GM12864 (cell line): ENCODE results near the gene TRAPPC4.

Experiments
- DNase-seq: peaks from one replicate; pipeline ENCODE4 v3.0.0-alpha.2; 2011; ENCODE audit warnings: low read depth
- H3K4me3 ChIP-seq: 2 replicates; pipeline ENCODE4 v1.5.1; 2011; ENCODE audit warnings: mild to moderate bottlenecking, low read depth, low read length, control low read depth
- CTCF ChIP-seq: IDR thresholded peaks from 2 replicates; pipeline ENCODE4 v1.5.1; 2011; ENCODE audit warnings: low read depth, mild to moderate bottlenecking, moderate library complexity, low read length, control low read depth, inconsistent platforms; ENCODE audit errors: missing control alignments

TRAPPC4 gene

GRCh38 chr11:118998388-118998717, 20.2 kb upstream of the TRAPPC4 start:
- TF ChIP-seq CTCF: no peak
- no peak for DNase-seq
- H3K4me3 ChIP-seq: peak overlapping the region; percentile 64

GRCh38 chr11:118998822-118999221, 19.7 kb upstream of the TRAPPC4 start:
- no peak for DNase-seq
- TF ChIP-seq CTCF: no peak
- H3K4me3 ChIP-seq: peak overlapping the region; percentile 64

GRCh38 chr11:119000906-119001305, 17.7 kb upstream of the TRAPPC4 start:
- no peak for DNase-seq
- TF ChIP-seq CTCF: no peak
- H3K4me3 ChIP-seq: no peak overlapping the region

GRCh38 chr11:119006656-119007055, 11.9 kb upstream of the TRAPPC4 start:
- DNase-seq: no peak
- TF ChIP-seq CTCF: no peak
- H3K4me3 ChIP-seq: no peak overlapping the region

GRCh38 chr11:119011476-119012053, 7.0 kb upstream of the TRAPPC4 start:
- no peak for DNase-seq
- no peak for TF ChIP-seq CTCF
- H3K4me3 ChIP-seq: no peak overlapping the region

GRCh38 chr11:119012629-119013170, 5.9 kb upstream of the TRAPPC4 start:
- TF ChIP-seq CTCF: no peak
- no peak overlapping the region for H3K4me3 ChIP-seq
- DNase-seq: no peak
